Measurements from ENCODE around the gene NUAK1.

The NUAK1 gene

DNA sequence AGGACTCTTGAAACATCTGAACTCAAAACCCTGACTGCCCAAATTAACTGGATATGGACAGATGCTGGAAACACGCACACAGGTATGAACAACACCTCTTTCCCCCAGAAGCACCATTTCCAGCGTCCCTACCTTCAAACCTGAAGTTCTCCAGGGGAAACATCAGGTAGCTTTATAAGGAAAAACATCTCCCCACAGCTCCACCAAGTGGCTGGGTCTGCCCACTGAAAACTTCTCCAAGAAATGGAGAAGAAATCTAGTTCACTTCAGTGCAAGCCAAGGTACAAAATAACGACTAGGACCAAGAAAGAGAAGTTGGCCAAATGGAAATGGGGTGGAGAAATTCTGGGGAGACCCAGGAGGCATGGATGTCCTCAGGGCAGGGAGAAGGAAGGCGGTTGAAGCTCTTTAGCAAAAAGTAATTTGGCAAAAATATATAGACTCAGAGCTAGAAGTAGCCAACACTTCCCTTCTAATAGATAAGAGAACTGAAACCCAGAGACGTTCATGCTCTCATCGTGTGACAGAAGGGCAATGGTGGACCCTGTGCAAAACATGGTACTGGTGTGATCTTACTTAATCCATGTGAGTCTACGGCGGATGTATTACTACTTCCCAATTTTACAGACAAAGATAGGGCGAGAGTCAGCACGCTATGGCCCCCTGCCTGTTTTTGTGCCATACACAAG, 10.5 kb upstream of the NUAK1 start:
- no peak for TF ChIP-seq CSDC2 (CRISPR knock-in tag; IDR thresholded peaks at IDR 0.05)
- no peak for TF ChIP-seq ZNF70 (CRISPR knock-in tag; IDR thresholded peaks at IDR 0.05)
- no peak for TF ChIP-seq ARNTL (CRISPR knock-in tag; IDR thresholded peaks at IDR 0.05; ENCODE audit: borderline replicate concordance, low read depth)
- TF ChIP-seq, protein P1, sequence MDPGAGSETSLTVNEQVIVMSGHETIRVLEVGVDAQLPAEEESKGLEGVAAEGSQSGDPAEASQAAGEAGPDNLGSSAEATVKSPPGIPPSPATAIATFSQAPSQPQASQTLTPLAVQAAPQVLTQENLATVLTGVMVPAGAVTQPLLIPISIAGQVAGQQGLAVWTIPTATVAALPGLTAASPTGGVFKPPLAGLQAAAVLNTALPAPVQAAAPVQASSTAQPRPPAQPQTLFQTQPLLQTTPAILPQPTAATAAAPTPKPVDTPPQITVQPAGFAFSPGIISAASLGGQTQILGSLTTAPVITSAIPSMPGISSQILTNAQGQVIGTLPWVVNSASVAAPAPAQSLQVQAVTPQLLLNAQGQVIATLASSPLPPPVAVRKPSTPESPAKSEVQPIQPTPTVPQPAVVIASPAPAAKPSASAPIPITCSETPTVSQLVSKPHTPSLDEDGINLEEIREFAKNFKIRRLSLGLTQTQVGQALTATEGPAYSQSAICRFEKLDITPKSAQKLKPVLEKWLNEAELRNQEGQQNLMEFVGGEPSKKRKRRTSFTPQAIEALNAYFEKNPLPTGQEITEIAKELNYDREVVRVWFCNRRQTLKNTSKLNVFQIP (CRISPR knock-in tag; IDR thresholded peaks at IDR 0.05; ENCODE audit: borderline replicate concordance, low read depth): no peak
- TF ChIP-seq GLIS3 (CRISPR knock-in tag; IDR thresholded peaks at IDR 0.05): no peak
- TF ChIP-seq, protein P2, sequence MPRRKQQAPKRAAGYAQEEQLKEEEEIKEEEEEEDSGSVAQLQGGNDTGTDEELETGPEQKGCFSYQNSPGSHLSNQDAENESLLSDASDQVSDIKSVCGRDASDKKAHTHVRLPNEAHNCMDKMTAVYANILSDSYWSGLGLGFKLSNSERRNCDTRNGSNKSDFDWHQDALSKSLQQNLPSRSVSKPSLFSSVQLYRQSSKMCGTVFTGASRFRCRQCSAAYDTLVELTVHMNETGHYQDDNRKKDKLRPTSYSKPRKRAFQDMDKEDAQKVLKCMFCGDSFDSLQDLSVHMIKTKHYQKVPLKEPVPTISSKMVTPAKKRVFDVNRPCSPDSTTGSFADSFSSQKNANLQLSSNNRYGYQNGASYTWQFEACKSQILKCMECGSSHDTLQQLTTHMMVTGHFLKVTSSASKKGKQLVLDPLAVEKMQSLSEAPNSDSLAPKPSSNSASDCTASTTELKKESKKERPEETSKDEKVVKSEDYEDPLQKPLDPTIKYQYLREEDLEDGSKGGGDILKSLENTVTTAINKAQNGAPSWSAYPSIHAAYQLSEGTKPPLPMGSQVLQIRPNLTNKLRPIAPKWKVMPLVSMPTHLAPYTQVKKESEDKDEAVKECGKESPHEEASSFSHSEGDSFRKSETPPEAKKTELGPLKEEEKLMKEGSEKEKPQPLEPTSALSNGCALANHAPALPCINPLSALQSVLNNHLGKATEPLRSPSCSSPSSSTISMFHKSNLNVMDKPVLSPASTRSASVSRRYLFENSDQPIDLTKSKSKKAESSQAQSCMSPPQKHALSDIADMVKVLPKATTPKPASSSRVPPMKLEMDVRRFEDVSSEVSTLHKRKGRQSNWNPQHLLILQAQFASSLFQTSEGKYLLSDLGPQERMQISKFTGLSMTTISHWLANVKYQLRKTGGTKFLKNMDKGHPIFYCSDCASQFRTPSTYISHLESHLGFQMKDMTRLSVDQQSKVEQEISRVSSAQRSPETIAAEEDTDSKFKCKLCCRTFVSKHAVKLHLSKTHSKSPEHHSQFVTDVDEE (CRISPR knock-in tag; IDR thresholded peaks at IDR 0.05): no peak
- no peak for TF ChIP-seq BACH2 (CRISPR knock-in tag; IDR thresholded peaks at IDR 0.05; ENCODE audit: borderline replicate concordance)
- TF ChIP-seq ZNF8 (CRISPR knock-in tag; IDR thresholded peaks at IDR 0.05): no peak
- TF ChIP-seq OSR1 (CRISPR knock-in tag; IDR thresholded peaks at IDR 0.05): no peak
- TF ChIP-seq ESRRG (CRISPR knock-in tag; IDR thresholded peaks at IDR 0.05): no peak
- TF ChIP-seq TOX (CRISPR knock-in tag; IDR thresholded peaks at IDR 0.05; ENCODE audit: borderline replicate concordance): no peak
- no peak for TF ChIP-seq TCF4 (CRISPR knock-in tag; IDR thresholded peaks at IDR 0.05; ENCODE audit: borderline replicate concordance)
- TF ChIP-seq RARB (CRISPR knock-in tag; IDR thresholded peaks at IDR 0.05): no peak
- peak; percentile 77 for ATAC-seq

DNA sequence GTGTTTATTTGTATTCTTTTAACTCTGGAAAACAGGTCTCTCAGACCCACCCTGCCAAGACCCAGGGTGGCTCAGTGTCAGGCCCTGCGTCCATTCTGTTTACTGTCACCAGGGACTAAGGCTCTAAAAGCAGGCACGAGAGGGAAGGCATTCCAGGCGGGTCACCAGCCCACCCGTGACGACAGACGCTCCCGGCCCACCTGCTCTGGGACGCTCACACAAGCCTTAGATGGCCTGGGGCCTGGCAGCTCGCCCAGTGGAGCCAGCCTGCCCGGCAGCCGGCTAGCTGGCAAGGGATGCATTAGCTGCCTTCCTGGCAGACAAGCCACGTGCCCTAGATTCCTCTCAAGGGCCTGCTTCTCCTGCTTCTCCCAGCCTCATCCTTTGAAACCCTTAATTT, 9.2 kb upstream of the NUAK1 start:
- no peak for TF ChIP-seq TOX (CRISPR knock-in tag; IDR thresholded peaks at IDR 0.05; ENCODE audit: borderline replicate concordance)
- TF ChIP-seq TCF4 (CRISPR knock-in tag; IDR thresholded peaks at IDR 0.05; ENCODE audit: borderline replicate concordance): peak; percentile 52; the same call in 1 of the 2 replicates
- TF ChIP-seq ZFP30 (CRISPR knock-in tag; IDR thresholded peaks at IDR 0.05): no peak
- TF ChIP-seq ZFP3 (CRISPR knock-in tag; IDR thresholded peaks at IDR 0.05): no peak
- TF ChIP-seq ZNF8 (CRISPR knock-in tag; IDR thresholded peaks at IDR 0.05): no peak
- TF ChIP-seq, protein P2 (CRISPR knock-in tag; IDR thresholded peaks at IDR 0.05): peak; percentile 71; the same call in 1 of the 2 replicates
- TF ChIP-seq ZNF565 (CRISPR knock-in tag; conservative IDR thresholded peaks at IDR 0.05; ENCODE audit: low read depth): no peak
- TF ChIP-seq, protein P1 (CRISPR knock-in tag; IDR thresholded peaks at IDR 0.05; ENCODE audit: borderline replicate concordance, low read depth): no peak
- TF ChIP-seq OSR1 (CRISPR knock-in tag; IDR thresholded peaks at IDR 0.05): no peak
- no peak for TF ChIP-seq BACH2 (CRISPR knock-in tag; IDR thresholded peaks at IDR 0.05; ENCODE audit: borderline replicate concordance)
- TF ChIP-seq, protein P3, sequence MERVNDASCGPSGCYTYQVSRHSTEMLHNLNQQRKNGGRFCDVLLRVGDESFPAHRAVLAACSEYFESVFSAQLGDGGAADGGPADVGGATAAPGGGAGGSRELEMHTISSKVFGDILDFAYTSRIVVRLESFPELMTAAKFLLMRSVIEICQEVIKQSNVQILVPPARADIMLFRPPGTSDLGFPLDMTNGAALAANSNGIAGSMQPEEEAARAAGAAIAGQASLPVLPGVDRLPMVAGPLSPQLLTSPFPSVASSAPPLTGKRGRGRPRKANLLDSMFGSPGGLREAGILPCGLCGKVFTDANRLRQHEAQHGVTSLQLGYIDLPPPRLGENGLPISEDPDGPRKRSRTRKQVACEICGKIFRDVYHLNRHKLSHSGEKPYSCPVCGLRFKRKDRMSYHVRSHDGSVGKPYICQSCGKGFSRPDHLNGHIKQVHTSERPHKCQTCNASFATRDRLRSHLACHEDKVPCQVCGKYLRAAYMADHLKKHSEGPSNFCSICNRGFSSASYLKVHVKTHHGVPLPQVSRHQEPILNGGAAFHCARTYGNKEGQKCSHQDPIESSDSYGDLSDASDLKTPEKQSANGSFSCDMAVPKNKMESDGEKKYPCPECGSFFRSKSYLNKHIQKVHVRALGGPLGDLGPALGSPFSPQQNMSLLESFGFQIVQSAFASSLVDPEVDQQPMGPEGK (CRISPR knock-in tag; IDR thresholded peaks at IDR 0.05; ENCODE audit: borderline replicate concordance): no peak
- no peak for TF ChIP-seq PPARA (CRISPR knock-in tag; IDR thresholded peaks at IDR 0.05; ENCODE audit: borderline replicate concordance)
- TF ChIP-seq, protein P4, sequence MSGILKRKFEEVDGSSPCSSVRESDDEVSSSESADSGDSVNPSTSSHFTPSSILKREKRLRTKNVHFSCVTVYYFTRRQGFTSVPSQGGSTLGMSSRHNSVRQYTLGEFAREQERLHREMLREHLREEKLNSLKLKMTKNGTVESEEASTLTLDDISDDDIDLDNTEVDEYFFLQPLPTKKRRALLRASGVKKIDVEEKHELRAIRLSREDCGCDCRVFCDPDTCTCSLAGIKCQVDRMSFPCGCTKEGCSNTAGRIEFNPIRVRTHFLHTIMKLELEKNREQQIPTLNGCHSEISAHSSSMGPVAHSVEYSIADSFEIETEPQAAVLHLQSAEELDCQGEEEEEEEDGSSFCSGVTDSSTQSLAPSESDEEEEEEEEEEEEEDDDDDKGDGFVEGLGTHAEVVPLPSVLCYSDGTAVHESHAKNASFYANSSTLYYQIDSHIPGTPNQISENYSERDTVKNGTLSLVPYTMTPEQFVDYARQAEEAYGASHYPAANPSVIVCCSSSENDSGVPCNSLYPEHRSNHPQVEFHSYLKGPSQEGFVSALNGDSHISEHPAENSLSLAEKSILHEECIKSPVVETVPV (CRISPR knock-in tag; IDR thresholded peaks at IDR 0.05): no peak
- TF ChIP-seq GLIS3 (CRISPR knock-in tag; IDR thresholded peaks at IDR 0.05): no peak
- no peak for TF ChIP-seq ARNTL (CRISPR knock-in tag; IDR thresholded peaks at IDR 0.05; ENCODE audit: borderline replicate concordance, low read depth)
- TF ChIP-seq CSDC2 (CRISPR knock-in tag; IDR thresholded peaks at IDR 0.05): no peak
- 0 out of 2 replicates have a peak, but pooled peaks have one; percentile 40 for TF ChIP-seq SNAI2 (CRISPR knock-in tag; IDR thresholded peaks at IDR 0.05)
- TF ChIP-seq ESRRG (CRISPR knock-in tag; IDR thresholded peaks at IDR 0.05): no peak
- no peak for TF ChIP-seq ZNF70 (CRISPR knock-in tag; IDR thresholded peaks at IDR 0.05)
- TF ChIP-seq, protein P5, sequence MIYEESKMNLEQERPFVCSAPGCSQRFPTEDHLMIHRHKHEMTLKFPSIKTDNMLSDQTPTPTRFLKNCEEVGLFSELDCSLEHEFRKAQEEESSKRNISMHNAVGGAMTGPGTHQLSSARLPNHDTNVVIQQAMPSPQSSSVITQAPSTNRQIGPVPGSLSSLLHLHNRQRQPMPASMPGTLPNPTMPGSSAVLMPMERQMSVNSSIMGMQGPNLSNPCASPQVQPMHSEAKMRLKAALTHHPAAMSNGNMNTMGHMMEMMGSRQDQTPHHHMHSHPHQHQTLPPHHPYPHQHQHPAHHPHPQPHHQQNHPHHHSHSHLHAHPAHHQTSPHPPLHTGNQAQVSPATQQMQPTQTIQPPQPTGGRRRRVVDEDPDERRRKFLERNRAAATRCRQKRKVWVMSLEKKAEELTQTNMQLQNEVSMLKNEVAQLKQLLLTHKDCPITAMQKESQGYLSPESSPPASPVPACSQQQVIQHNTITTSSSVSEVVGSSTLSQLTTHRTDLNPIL (CRISPR knock-in tag; IDR thresholded peaks at IDR 0.05; ENCODE audit: low read depth): no peak
- TF ChIP-seq ZC3H10 (CRISPR knock-in tag; IDR thresholded peaks at IDR 0.05): no peak
- 0 out of 2 replicates have a peak, but pooled peaks have one; percentile 21 for TF ChIP-seq ISL1 (CRISPR knock-in tag; IDR thresholded peaks at IDR 0.05)
- TF ChIP-seq RARB (CRISPR knock-in tag; IDR thresholded peaks at IDR 0.05): no peak
- peak; percentile 83 for ATAC-seq

Measured in SK-N-SH treated with all-trans-retinoic acid at 6 μM for 48 hours (cell line).